Spinal cord (tissue), 10 donors: ENCODE results near the gene POLG. TPM values are rescaled to one million over a fixed set of nuclear protein-coding genes. Genes with fewer than 3 reads are reported as not detected.

Experiments
- DNase-seq, 6 donors: peaks; one replicate each; pipeline versions ENCODE4 v3.0.0 to v3.0.0-alpha.2; 2013 to 2015; ENCODE audit warnings: low spot score in 6 of 6, low read depth in 4 of 6
- H3K27ac ChIP-seq: one replicate; pipeline ENCODE4 v1.5.1; 2013; ENCODE audit warnings: low read depth, low read length, control low read depth
- H3K27me3 ChIP-seq: one replicate; pipeline ENCODE4 v1.6.1; 2013; ENCODE audit warnings: low read length; ENCODE audit not compliant: control insufficient read depth, insufficient read depth
- H3K36me3 ChIP-seq: one replicate; pipeline ENCODE4 v1.6.1; 2013; ENCODE audit warnings: low read length; ENCODE audit not compliant: control insufficient read depth, insufficient read depth
- H3K4me1 ChIP-seq: one replicate; pipeline ENCODE4 v1.6.1; 2013; ENCODE audit warnings: low read length; ENCODE audit not compliant: control insufficient read depth, insufficient read depth
- H3K4me3 ChIP-seq: one replicate; pipeline ENCODE4 v1.5.1; 2013; ENCODE audit warnings: low read depth, low read length, control low read depth
- H3K9me3 ChIP-seq: one replicate; pipeline ENCODE4 v1.6.1; 2013; ENCODE audit warnings: low read length; ENCODE audit not compliant: control insufficient read depth, insufficient read depth
- WGBS: methylation state at CpG from one replicate; pipeline ENCODE4 v1.1.5; 2013; ENCODE audit warnings: missing lambda C conversion rate; ENCODE audit not compliant: insufficient coverage; 5-methylcytosine and 5-hydroxymethylcytosine counted together
- long read RNA-seq, 4 donors: transcript quantifications; one replicate each; lab custom pipeline, GENCODE V29; 2026
- polyA plus RNA-seq, 2 donors: library from polyadenylated mRNA; unstranded; fragments of 120-200 nt; gene quantifications; one replicate each; pipeline ENCODE4 v1.2.1, GENCODE V29; 2013; ENCODE audit not compliant: insufficient read length in 2 of 2
- total RNA-seq, 2 donors: library from RNA; depleted of rRNA in 1 of 2; stranded (reverse); fragments of 120-200 nt in 1 of 2; fragments of >200 nt in 1 of 2; gene quantifications; one replicate each; pipeline versions ENCODE4 v1.2.3 to v1.2.4, GENCODE V29; 2013 to 2014
- donor health status: healthy.

The POLG gene
- total RNA-seq (10 to 100 TPM; 26.9 to 48.0 TPM), polyA plus RNA-seq (10 to 100 TPM; 44.7 to 53.8 TPM)
- long read RNA-seq, donor 1, full-length matches to known transcripts: 6 of 6 reads
- long read RNA-seq, donor 1, partial matches to known transcripts: 0 of 6 reads
- long read RNA-seq, donor 1, other reads (novel, unspliced or antisense): 0 of 6 reads
- long read RNA-seq, donor 2, partial matches to known transcripts: 0 of 2 reads
- long read RNA-seq, donor 2, other reads (novel, unspliced or antisense): 0 of 2 reads
- long read RNA-seq, donor 3, partial matches to known transcripts: 0 of 1 reads
- long read RNA-seq, donor 3, other reads (novel, unspliced or antisense): 0 of 1 reads
- long read RNA-seq, donor 4, full-length matches to known transcripts: 12 of 12 reads
- long read RNA-seq, donor 4, partial matches to known transcripts: 0 of 12 reads
- long read RNA-seq, donor 4, other reads (novel, unspliced or antisense): 0 of 12 reads

GRCh38 chr15:89334510-89335297, at the start of gene POLG:
POLG (minus strand) TSS chr15:89334824; CDS start chr15:89333754, 1,070 bp downstream.
- peaks cover 39% of the 10 kb centered on the region for H3K4me1 ChIP-seq

GRCh38 chr15:89384176-89384604, 49.6 kb upstream of the POLG start:
- 40% methylated on average over 1 of the region's 3 CpGs for WGBS
- H3K4me1 ChIP-seq: peaks cover 82% of the 10 kb centered on the region
- peak overlapping the region; percentile 89 for H3K27ac ChIP-seq
- H3K36me3 ChIP-seq: peaks cover 67% of the 10 kb centered on the region
- peak in 1 of 6 donors; percentile 47 for DNase-seq
- no peak overlapping the region for H3K4me3 ChIP-seq
- no peaks in the 10 kb centered on the region for H3K9me3 ChIP-seq
- H3K27me3 ChIP-seq: peaks cover 4% of the 10 kb centered on the region

More at GRCh38 chr15:89334510-89335297, at the start of gene POLG:
- 0% methylated on average over 83 of the region's 85 CpGs for WGBS
- Histone ChIP-seq H3K36me3 (peaks cover 28% of the 10 kb centered on the region), H3K27ac (peak within 1 kb of the TSS; percentile 75), H3K27me3 (no peaks in the 10 kb centered on the region), H3K9me3 (no peaks in the 10 kb centered on the region), H3K4me3 (peak within 1 kb of the TSS; percentile 78)
- peak; percentile 93 to 100 (median 98) for DNase-seq

GRCh38 chr15:89383365-89384175, 48.9 kb upstream of the POLG start:
- Histone ChIP-seq H3K27me3 (peaks cover 6% of the 10 kb centered on the region), H3K9me3 (no peaks in the 10 kb centered on the region), H3K27ac (peak overlapping the region; percentile 89), H3K36me3 (peaks cover 67% of the 10 kb centered on the region), H3K4me1 (peaks cover 82% of the 10 kb centered on the region), H3K4me3 (no peak overlapping the region)
- 3% methylated on average over 9 of the region's 10 CpGs for WGBS
- DNase-seq: peak in 3 of 6 donors; percentile 89 to 97 (median 97)

- 20% methylated on average over 10 of the region's 11 CpGs for WGBS
These were observed 47.5 kb upstream of the POLG start for GRCh38 chr15:89381888-89382686.

GRCh38 chr15:89381331-89381730, 46.7 kb upstream of the POLG start:
- H3K27ac ChIP-seq: peak overlapping the region; percentile 89
- peak in 2 of 6 donors; percentile 69 to 78 for DNase-seq
- WGBS: no CpG with 5 or more reads among the region's 3 CpGs

More at GRCh38 chr15:89381888-89382686, 47.5 kb upstream of the POLG start:
- H3K4me1 ChIP-seq: peaks cover 85% of the 10 kb centered on the region
- peaks cover 70% of the 10 kb centered on the region for H3K36me3 ChIP-seq
- no peaks in the 10 kb centered on the region for H3K9me3 ChIP-seq
- H3K27ac ChIP-seq: peak overlapping the region; percentile 89
- H3K27me3 ChIP-seq: peaks cover 16% of the 10 kb centered on the region
- DNase-seq: peak in 2 of 6 donors; percentile 90 to 95
- H3K4me3 ChIP-seq: no peak overlapping the region

GRCh38 chr15:89379818-89380217, 45.2 kb upstream of the POLG start:
- peak in 2 of 6 donors; percentile 66 to 67 for DNase-seq
- peaks cover 22% of the 10 kb centered on the region for H3K27me3 ChIP-seq
- H3K27ac ChIP-seq: peak overlapping the region; percentile 89
- H3K9me3 ChIP-seq: no peaks in the 10 kb centered on the region
- 0% methylated on average over 2 of the region's 5 CpGs for WGBS
- no peak overlapping the region for H3K4me3 ChIP-seq
- H3K36me3 ChIP-seq: peaks cover 49% of the 10 kb centered on the region
- peaks cover 83% of the 10 kb centered on the region for H3K4me1 ChIP-seq

More at GRCh38 chr15:89381331-89381730, 46.7 kb upstream of the POLG start:
- Histone ChIP-seq H3K4me3 (no peak overlapping the region), H3K9me3 (no peaks in the 10 kb centered on the region), H3K36me3 (peaks cover 64% of the 10 kb centered on the region), H3K27me3 (peaks cover 17% of the 10 kb centered on the region), H3K4me1 (peaks cover 86% of the 10 kb centered on the region)

- peak in 2 of 6 donors; percentile 50 to 56 for DNase-seq
- WGBS: 11% methylated on average over 28 of the region's 28 CpGs
- no peaks in the 10 kb centered on the region for H3K9me3 ChIP-seq
- peaks cover 83% of the 10 kb centered on the region for H3K4me1 ChIP-seq
- H3K36me3 ChIP-seq: peaks cover 44% of the 10 kb centered on the region
- peaks cover 22% of the 10 kb centered on the region for H3K27me3 ChIP-seq
- no peak overlapping the region for H3K4me3 ChIP-seq
- H3K27ac ChIP-seq: peak overlapping the region; percentile 89
These were observed 44.6 kb upstream of the POLG start for GRCh38 chr15:89379251-89379695.

GRCh38 chr15:89378296-89379151, 43.9 kb upstream of the POLG start:
- Histone ChIP-seq H3K4me1 (peaks cover 75% of the 10 kb centered on the region), H3K4me3 (peak overlapping the region; percentile 21), H3K9me3 (no peaks in the 10 kb centered on the region), H3K36me3 (peaks cover 38% of the 10 kb centered on the region), H3K27ac (peak overlapping the region; percentile 59), H3K27me3 (peaks cover 22% of the 10 kb centered on the region)
- WGBS: 3% methylated on average over 76 of the region's 76 CpGs
- DNase-seq: peak in 2 of 6 donors; percentile 79 to 84
